Fibroblast of lung (primary cell): ENCODE results near the gene EMC9.

Source experiments
- CTCF ChIP-seq, 2 donors: IDR thresholded peaks in 1 of 2; conservative IDR thresholded peaks in 1 of 2; 1 replicate in 1 of 2; 2 replicates in 1 of 2; pipeline ENCODE4 v1.5.1; 2011 to 2012; ENCODE audit warnings: low read length in 2 of 2, control low read depth in 1 of 2, inconsistent platforms in 1 of 2, low read depth in 1 of 2, mild to moderate bottlenecking in 1 of 2
- EZH2 ChIP-seq: IDR thresholded peaks from 2 replicates; pipeline ENCODE4 v1.5.1; 2012; ENCODE audit warnings: low read length, control low read depth, mild to moderate bottlenecking; ENCODE audit errors: missing control alignments

- TF ChIP-seq CTCF (conservative IDR thresholded peaks at IDR 0.05 in 1 of 2, IDR thresholded peaks at IDR 0.05 in 1 of 2; ENCODE audit: low read depth in 1 of 2, low read length in 2 of 2) (no peak), EZH2 (no peak)
Measured at GRCh38 chr14:24157331-24157730, 15.9 kb upstream of the EMC9 start.
